K562 (cell line): ENCODE measurements around the gene FRAT1. TPM values are rescaled to one million over a fixed set of nuclear protein-coding genes. Genes with fewer than 3 reads are reported as not detected.

Source experiments
- CAMTA2 ChIP-seq: fragments of 250-450 bp; sonication (Bioruptor Pico); conservative IDR thresholded peaks from 2 replicates; pipeline ENCODE4 v1.5.1; 2022
- CTCFL ChIP-seq: IDR thresholded peaks from 2 replicates; pipeline ENCODE4 v1.6.1; 2011; ENCODE audit warnings: borderline replicate concordance, low read depth, mild to moderate bottlenecking, moderate library complexity, low read length; ENCODE audit not compliant: insufficient read depth, poor library complexity, severe bottlenecking
- ELF2 ChIP-seq: fragments of 250-450 bp; sonication (Bioruptor Pico); IDR thresholded peaks from 2 replicates; pipeline ENCODE4 v1.5.0; 2021; ENCODE audit warnings: mild to moderate bottlenecking
- ELK1 ChIP-seq: sonication (generic); formaldehyde crosslinking; IDR thresholded peaks from 2 replicates; pipeline ENCODE4 v1.8.1; 2022; ENCODE audit warnings: missing genetic modification reagents
- GTF2A2 ChIP-seq: IDR thresholded peaks from 2 replicates; pipeline ENCODE4 v1.6.1; 2016; ENCODE audit warnings: mild to moderate bottlenecking, missing genetic modification characterization, missing compliant biosample characterization
- HDAC2 ChIP-seq: fragments of 450-650 bp; IDR thresholded peaks from 2 replicates; pipeline ENCODE4 v1.6.1; 2016; ENCODE audit warnings: mild to moderate bottlenecking
- HSF4 ChIP-seq: fragments of 250-450 bp; sonication (Bioruptor Pico); IDR thresholded peaks from 2 replicates; pipeline ENCODE4 v2.1.2; 2022; ENCODE audit warnings: mild to moderate bottlenecking, moderate library complexity, borderline replicate concordance
- KDM5B ChIP-seq: fragments of 200-600 bp; sonication (generic); IDR thresholded peaks from 2 replicates; pipeline ENCODE4 v1.6.1; 2012; ENCODE audit warnings: low read depth, mild to moderate bottlenecking, moderate library complexity, low read length, control low read depth, inconsistent platforms; ENCODE audit not compliant: insufficient replicate concordance
- KHSRP ChIP-seq: fragments of 450-650 bp; IDR thresholded peaks from 2 replicates; pipeline ENCODE4 v1.6.1; 2017
- NR2C2 ChIP-seq, 2 experiments: fragments of 200-800 bp in 1 of 2; sonication (Bioruptor generic) in 1 of 2; sonication (generic) in 1 of 2; formaldehyde crosslinking in 1 of 2; IDR thresholded peaks; 2 replicates each; pipeline versions ENCODE4 v1.6.1 to v1.8.0; 2016 to 2022; ENCODE audit warnings: mild to moderate bottlenecking in 1 of 2, missing compliant biosample characterization in 1 of 2, missing genetic modification characterization in 1 of 2, missing genetic modification reagents in 1 of 2
- PKNOX1 ChIP-seq: fragments of 450-650 bp; IDR thresholded peaks from 2 replicates; pipeline ENCODE4 v1.6.1; 2016
- SAFB2 ChIP-seq: fragments of 200-400 bp; formaldehyde crosslinking; IDR thresholded peaks from 2 replicates; pipeline ENCODE4 v1.6.1; 2018; ENCODE audit warnings: borderline replicate concordance, low read length, low read depth, moderate library complexity; ENCODE audit not compliant: severe bottlenecking
- SMAD3 ChIP-seq: fragments of 450-650 bp; formaldehyde crosslinking; conservative IDR thresholded peaks from 2 replicates; pipeline ENCODE4 v1.4.0; 2020; ENCODE audit warnings: mild to moderate bottlenecking
- SP1 ChIP-seq: sonication (generic); formaldehyde crosslinking; IDR thresholded peaks from 2 replicates; pipeline ENCODE4 v1.8.1; 2022; ENCODE audit warnings: mild to moderate bottlenecking, missing genetic modification reagents
- TCF3 ChIP-seq: sonication (generic); formaldehyde crosslinking; IDR thresholded peaks from 2 replicates; pipeline ENCODE4 v1.4.0; 2020; ENCODE audit warnings: mild to moderate bottlenecking, missing genetic modification reagents
- TRIM24 ChIP-seq, 2 experiments: fragments of 450-650 bp; IDR thresholded peaks; 2 replicates each; pipeline ENCODE4 v1.6.1; 2016
- YY1 ChIP-seq, 3 experiments: IDR thresholded peaks; 2 replicates each; pipeline ENCODE4 v1.6.1; 2011; ENCODE audit warnings: low read length in 2 of 3, mild to moderate bottlenecking in 2 of 3, moderate library complexity in 2 of 3, borderline replicate concordance in 1 of 3, control low read depth in 1 of 3, low read depth in 1 of 3; ENCODE audit not compliant: insufficient read depth in 3 of 3, insufficient replicate concordance in 2 of 3, control insufficient read depth in 1 of 3, insufficient read length in 1 of 3; ENCODE audit errors: extremely low read depth in 1 of 3
- ZBTB49 ChIP-seq: sonication (generic); formaldehyde crosslinking; IDR thresholded peaks from 2 replicates; pipeline ENCODE4 v1.8.0; 2022; ENCODE audit warnings: missing genetic modification reagents, mild to moderate bottlenecking, borderline replicate concordance
- ZNF224 ChIP-seq: sonication (generic); formaldehyde crosslinking; IDR thresholded peaks from 2 replicates; pipeline ENCODE4 v1.8.0; 2022; ENCODE audit warnings: mild to moderate bottlenecking, missing genetic modification reagents
- ZSCAN29 ChIP-seq: fragments of 450-650 bp; IDR thresholded peaks from 2 replicates; pipeline ENCODE4 v1.6.1; 2017
- ZZZ3 ChIP-seq: fragments of 450-650 bp; IDR thresholded peaks from 2 replicates; pipeline ENCODE4 v1.6.1; 2016; ENCODE audit warnings: antibody characterized with exemption, mild to moderate bottlenecking, moderate library complexity
- polyA plus RNA-seq, 8 experiments: library from polyadenylated mRNA; depleted of rRNA in 4 of 8; stranded (reverse) in 5 of 8; unstranded in 3 of 8; fragments of >200 nt; fragmentation: Nextera tagmentation in 2 of 8; fragmentation: Illumina TruSeq in 1 of 8; extraction: Ambion mirVana in 2 of 8; extraction: Trizol in 1 of 8; gene quantifications; 2 replicates each; pipeline versions ENCODE4 v1.2.1 to v1.2.3, GENCODE V29; 2011 to 2014; ENCODE audit warnings: inconsistent platforms in 1 of 8, missing spikeins in 1 of 8
- total RNA-seq, 7 experiments: library from RNA; depleted of rRNA in 6 of 7; stranded (reverse); fragments of >200 nt in 6 of 7; fragmentation: Illumina TruSeq in 2 of 7; extraction: Trizol in 2 of 7; gene quantifications; 2 replicates each; pipeline versions ENCODE4 v1.2.1 to v1.2.3, GENCODE V29; 2011 to 2021; ENCODE audit warnings: low replicate concordance in 1 of 7

The FRAT1 gene
- total and polyA plus RNA-seq, 9 of the 15 experiments (the other 6 are each of a cell fraction or from before 2014, with no cell fraction given) = 0.11 to 4.6 (median 1.4) TPM

GRCh38 chr10:97297556-97298222 lies 21.4 kb upstream of the FRAT1 start (continued):
- peak; percentile 84 for TF ChIP-seq TCF3 (CRISPR knock-in tag)
- TF ChIP-seq ZZZ3 = no peak
- no peak for TF ChIP-seq CTCFL
- TF ChIP-seq SMAD3 (CRISPR knock-in tag) = no peak
- peak; percentile 40 to 45; a peak in 2 of 4 replicates for TF ChIP-seq TRIM24 (IDR thresholded peaks at IDR 0.05)
- TF ChIP-seq ZNF224 (CRISPR knock-in tag) = no peak
- no peak for TF ChIP-seq HSF4 (CRISPR knock-in tag)
- no peak for TF ChIP-seq NR2C2 (CRISPR knock-in tag; IDR thresholded peaks at IDR 0.05)
- peak; percentile 44; the same call in 1 of the 2 replicates for TF ChIP-seq NR2C2 (tag; IDR thresholded peaks at IDR 0.05)
- TF ChIP-seq CAMTA2 = no peak
- 0 out of 2 replicates have a peak, but pooled peaks have one; percentile 44 for TF ChIP-seq HDAC2
- TF ChIP-seq KDM5B = no peak
- TF ChIP-seq ZBTB49 = no peak
- TF ChIP-seq ZSCAN29 = no peak
- no peak for TF ChIP-seq SP1 (CRISPR knock-in tag)
- no peak for TF ChIP-seq KHSRP
- no peak for TF ChIP-seq ELK1 (CRISPR knock-in tag)
- TF ChIP-seq YY1 (IDR thresholded peaks at IDR 0.05; ENCODE audit: borderline replicate concordance in 1 of 3, control insufficient read depth in 1 of 3, extremely low read depth in 1 of 3, insufficient read depth in 3 of 3, insufficient read length in 1 of 3, insufficient replicate concordance in 2 of 3, low read depth in 1 of 3, low read length in 2 of 3) = no peak
- TF ChIP-seq GTF2A2 = no peak
- no peak for TF ChIP-seq ELF2 (CRISPR knock-in tag)
- TF ChIP-seq SAFB2 = no peak
- TF ChIP-seq PKNOX1 = peak; percentile 26; the same call in 1 of the 2 replicates
